Kidney tubule cell (primary cell): ENCODE data around the gene DCST2.

Experiments
- DNase-seq: peaks from one replicate; pipeline ENCODE4 v3.0.0-alpha.2; 2018; ENCODE audit warnings: low spot score

The DCST2 gene

GRCh38 chr1:155049651-155050559 is 16.3 kb upstream of the DCST2 start:
- DNase-seq, result peak; percentile 58

GRCh38 chr1:155048449-155049334 is 15.1 kb upstream of the DCST2 start:
- DNase-seq, result no peak

- peak; percentile 89 for DNase-seq
These were observed 11.5 kb upstream of the DCST2 start for GRCh38 chr1:155044812-155045657.

GRCh38 chr1:155044365-155044764 is 10.8 kb upstream of the DCST2 start:
- DNase-seq, result no peak

DNA sequence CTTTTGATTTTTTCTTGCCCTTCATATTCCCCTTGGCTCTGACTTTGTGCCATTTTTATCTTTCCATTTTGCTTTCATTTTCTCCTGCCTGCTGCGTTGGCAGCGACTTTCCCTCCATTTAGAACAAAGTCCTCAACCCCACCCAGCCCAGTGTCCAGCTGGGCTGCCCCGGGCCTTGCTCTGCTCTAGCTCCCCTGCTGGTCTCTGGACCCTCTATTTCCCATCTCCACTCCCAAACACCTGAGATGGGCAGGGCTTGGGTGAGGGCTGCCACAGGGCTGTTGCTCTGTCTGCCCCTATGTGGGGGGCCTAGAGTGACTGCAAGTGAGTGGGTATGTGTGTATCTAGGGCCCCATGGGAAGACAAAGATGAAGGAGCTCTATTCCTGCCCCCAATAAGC is 10.2 kb upstream of the DCST2 start:
- no peak for DNase-seq

- DNase-seq, result no peak
These were observed 9.7 kb upstream of the DCST2 start for GRCh38 chr1:155043301-155043702.

- no peak for DNase-seq
These were observed 9.2 kb upstream of the DCST2 start for GRCh38 chr1:155042789-155043188.

- no peak for DNase-seq
These were observed 6.9 kb upstream of the DCST2 start for GRCh38 chr1:155040358-155041093.

GRCh38 chr1:155039308-155039669 is 5.7 kb upstream of the DCST2 start:
- DNase-seq, result no peak

DNA sequence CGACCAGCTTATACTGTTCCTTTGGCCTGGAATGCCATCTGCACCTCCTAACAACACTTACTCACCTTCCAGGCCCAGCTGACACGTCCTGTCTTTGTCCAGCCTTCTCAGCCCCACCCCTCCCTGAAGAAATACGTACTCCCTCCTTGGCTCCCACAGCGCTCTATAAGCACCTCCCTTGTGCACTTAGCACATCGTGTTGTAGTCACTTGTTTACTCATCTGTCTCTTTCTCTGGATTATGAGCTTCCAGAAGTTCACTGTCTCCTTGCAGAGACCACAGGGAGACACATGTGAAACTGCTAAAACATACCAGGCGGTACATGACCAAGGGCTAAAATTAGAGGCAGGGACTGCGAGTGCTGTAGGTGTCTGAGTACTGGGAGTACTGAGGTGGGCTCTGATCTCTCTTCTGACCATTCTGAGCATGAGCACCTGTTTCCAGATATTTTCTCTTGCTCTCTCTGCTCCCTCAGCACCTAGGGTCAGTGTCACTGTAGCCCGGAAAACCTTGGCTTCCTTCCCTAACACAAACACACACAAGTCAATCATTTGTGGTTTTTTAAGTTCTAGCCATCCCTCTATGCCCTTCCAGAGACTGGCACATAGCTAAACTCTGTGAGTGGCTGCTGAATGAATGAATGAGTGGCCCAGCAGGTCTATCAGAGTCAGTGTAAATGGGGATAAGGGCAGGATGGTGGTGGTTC is 5.2 kb upstream of the DCST2 start:
- peak; percentile 75 for DNase-seq

DNA sequence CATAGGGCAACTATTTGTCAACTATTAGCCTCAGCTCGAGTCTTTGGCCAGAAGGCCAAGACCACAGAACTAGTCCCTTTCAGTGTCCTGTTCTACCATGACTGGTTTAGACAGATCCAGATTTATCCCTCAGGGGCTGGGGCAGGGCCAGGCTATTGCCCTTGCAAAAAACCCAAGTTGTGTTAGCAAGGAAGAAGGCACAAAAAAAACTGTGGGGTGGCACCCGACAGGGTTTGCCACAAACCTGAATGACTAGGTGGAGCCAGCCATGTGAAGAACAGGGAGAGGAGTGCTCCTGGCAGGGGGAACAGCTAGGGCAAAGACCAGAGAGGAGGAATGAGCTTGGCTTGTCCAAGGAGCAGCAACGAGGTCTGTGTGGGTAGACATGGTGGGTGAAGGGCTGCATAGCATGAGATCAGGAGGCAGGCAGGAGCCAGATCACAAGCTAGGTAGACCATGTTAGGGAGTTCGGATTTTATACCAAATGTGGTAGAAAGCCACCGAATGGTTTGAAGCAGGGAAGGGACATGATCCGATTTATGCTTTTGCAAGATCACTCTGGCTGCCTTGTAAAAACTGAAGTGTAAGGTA is 4.4 kb upstream of the DCST2 start:
- no peak for DNase-seq

DNA sequence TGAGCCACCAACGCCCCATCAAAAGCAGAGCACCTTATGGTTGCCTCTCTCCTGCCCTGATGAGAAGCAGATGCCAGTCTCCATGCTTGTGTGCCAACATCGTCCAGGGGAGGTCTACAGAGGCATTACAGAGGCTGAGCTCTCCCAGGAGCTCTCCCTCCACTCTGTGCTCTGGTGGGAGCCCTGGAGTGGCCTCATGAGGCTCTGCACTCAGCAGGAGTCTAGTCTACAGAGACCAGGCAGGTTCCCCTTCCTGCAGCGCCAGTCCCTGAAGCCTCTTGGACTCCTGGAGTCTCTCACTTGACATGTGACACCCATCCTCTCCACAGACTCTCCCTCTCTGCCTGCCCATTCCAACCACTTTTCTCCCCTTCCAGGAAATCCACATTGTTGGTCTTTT is 3.5 kb upstream of the DCST2 start:
- no peak for DNase-seq

DNA sequence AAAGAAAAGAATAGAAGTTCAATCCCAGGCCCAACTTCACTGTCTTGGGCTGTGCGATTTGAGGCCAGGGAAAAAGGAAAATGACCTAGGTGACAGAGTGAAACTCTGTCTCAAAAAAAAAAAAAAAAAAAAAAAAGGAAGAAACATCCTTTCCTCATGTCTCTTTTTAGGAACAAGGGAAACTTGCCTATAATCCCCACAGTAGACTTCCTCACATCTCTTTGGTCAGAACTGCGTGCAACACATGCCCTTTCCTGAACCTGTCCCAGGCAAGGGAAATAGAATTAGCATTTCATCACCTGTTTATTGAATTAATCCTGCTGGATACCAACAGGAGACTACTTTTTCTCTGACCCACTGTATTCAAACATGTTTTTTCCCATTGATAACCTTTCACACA is 2.4 kb upstream of the DCST2 start:
- no peak for DNase-seq

- no peak for DNase-seq
These were observed 982 bp upstream of the DCST2 start for GRCh38 chr1:155034318-155035208.

DNA sequence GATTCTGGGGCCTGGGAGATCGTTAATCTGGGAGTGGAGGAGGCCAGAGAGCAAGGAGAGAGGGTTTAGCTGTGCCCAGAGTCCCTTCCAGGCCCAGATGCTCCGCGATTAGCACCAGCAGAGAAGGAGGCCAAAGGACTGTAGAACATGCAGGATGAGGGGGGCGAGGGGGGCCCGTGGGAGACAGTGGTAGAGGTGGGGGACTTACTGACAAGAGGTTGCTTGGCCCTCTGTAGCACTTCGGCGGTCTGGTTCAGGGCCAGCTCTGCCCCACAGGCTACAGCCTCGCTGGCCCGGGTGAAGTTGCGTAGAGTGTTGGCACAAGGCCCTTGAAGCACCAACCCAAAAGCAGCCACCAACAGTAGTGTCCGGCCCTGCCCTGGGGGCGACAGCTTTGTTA is 695 bp downstream of the DCST2 start:
- no peak for DNase-seq

DNA sequence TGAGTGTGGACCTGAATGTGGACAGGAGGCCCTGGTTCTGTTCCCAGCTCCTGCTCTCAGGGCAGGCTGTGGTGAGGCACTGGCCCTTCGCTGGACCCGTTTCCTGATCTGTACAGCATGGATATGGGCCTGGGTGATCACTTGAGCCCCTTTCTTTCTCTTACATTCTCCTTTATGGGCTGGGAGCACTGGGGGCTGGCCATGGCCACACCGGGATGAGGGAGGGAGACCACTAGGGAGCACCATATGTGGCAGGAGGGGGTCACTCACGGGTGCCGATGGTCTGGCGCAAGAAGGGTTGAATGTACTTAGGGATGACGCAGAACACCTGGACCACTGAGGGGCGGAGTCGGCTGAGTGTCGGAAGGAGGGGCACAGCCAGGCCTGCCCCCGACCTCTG is 2.7 kb downstream of the DCST2 start:
- DNase-seq, result no peak

GRCh38 chr1:155030243-155030795 is 3.3 kb downstream of the DCST2 start:
- DNase-seq, result no peak

DNA sequence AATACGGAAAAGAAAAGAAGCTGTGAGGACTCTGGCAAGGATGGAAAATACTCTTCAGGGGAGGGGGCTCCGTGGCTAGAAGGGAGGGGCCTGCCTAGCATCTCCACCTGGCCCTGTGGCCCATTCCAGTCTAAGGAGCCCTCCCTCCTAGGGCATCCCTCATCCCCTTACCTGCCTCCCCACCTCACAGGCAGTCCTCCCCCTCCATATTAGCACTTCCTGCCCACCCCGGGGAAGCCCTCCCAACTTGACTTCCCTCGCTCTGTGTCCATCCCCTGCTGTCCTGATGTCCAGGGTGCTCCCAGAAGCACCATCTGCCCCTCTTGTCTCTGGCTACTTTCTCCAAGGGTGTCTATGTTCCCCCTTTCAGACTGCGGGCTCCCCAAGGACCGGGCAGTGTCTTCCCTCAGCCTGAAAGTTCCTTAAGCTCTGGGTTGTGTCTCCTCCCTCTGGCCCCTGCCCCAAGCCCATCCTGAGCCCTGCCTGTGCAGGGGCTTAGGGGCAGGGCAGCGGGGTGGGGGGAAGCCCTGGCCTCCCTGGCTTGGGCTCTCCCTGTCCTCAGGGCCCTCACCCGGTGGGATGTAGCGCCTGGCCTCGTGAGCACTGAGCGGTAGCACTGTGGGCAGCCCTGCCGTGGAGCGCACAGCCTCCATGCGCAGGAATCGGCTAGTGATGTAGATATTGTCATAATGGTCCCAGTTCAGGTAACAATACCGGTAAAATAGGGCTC is 3.9 kb downstream of the DCST2 start:
- no peak for DNase-seq
